ENCODE measurements around the gene MTERF2. TPM values are rescaled to one million over a fixed set of nuclear protein-coding genes. Genes with fewer than 3 reads are reported as not detected.

MTERF2 gene
- 4.0 to 6.3 TPM (median 4.3 TPM) in 5 replicates for total RNA-seq (2022; extraction: Qiagen RNA extraction; ENCODE audit: low read depth)

GRCh38 chr12:106986625-106987389, at the start of gene MTERF2:
Gene MTERF2, minus strand, starts transcription at chr12:106987146. Its CDS starts 8,432 bp downstream, at chr12:106978714.

DNA sequence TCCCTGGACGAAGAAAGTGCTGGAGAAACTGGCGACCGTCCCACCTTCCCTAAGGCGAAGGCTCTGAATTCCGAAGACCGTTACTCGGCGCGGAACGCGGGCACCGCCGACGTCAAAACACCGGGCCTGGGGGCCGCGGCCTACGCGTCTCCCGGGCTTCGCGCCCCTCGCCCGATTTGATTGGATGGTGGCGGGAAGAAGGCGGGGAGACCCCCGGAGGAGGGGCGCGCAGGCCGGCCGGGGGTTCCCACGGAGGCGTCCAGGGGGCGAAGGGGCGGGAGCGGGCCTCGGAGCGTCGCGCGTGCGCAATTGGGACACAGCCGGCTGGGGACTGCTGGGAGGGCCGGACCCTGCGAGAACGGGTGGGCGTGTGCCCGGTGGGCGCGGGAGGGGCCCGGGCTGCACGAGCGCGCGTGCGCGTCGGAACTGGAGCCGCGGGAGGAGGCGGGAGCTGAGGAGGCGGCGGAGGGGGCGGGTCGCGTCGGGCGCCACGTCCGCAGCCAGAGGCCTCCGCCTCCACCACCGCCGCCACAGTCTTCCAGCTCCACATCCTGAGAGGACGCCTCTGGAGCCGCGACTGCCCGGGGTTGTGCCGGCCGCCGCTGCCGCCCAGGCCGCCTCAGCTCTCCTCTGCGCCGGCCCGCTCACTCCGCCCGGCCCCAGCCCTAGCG, 31.4 kb downstream of the MTERF2 start, which contains the start of gene TMEM263:
Gene TMEM263 (plus strand): TSS at position 531 of the 671 bp plus-strand sequence. CDS start 11,210 bp downstream, outside the sequence.

Other genes starting within 250 kb of the MTERF2 start
- gene RIC8B, start 212.5 kb downstream of the MTERF2 start, total RNA-seq (2022; extraction: Qiagen RNA extraction; ENCODE audit: low read depth): 7.1 to 10.6 TPM (median 8.9 TPM) in 5 replicates
- gene TMEM263, start 31.2 kb downstream of the MTERF2 start, total RNA-seq (2022; extraction: Qiagen RNA extraction; ENCODE audit: low read depth): 26.7 to 31.9 TPM (median 28.2 TPM) in 5 replicates
- 17.7 to 25.1 TPM (median 24.4 TPM) in 5 replicates for gene CRY1, start 106.4 kb upstream of the MTERF2 start, total RNA-seq (2022; extraction: Qiagen RNA extraction; ENCODE audit: low read depth)

All from A549 treated with GW870086 at 1 μM for 4 hours (cell line).